Measurements from ENCODE around the gene MYH7B. TPM values are rescaled to one million over a fixed set of nuclear protein-coding genes. Genes with fewer than 3 reads are reported as not detected.

The MYH7B gene
- total and polyA plus RNA-seq, 2 experiments from 2014 or later: 73.2 to 112 TPM

- Histone ChIP-seq H3K4me3 (no peak overlapping the region), H3K27ac (no peak overlapping the region), H3K36me3 (peaks cover 28% of the 10 kb centered on the region), H3K9me3 (ENCODE audit: low read depth) (no peaks in the 10 kb centered on the region), H3K4me1 (ENCODE audit: low read depth) (no peaks in the 10 kb centered on the region), H3K27me3 (no peaks in the 10 kb centered on the region)
- DNase-seq (ENCODE audit: low read depth in 1 of 2, low spot score in 1 of 2): no peak
- TF ChIP-seq, protein P1, sequence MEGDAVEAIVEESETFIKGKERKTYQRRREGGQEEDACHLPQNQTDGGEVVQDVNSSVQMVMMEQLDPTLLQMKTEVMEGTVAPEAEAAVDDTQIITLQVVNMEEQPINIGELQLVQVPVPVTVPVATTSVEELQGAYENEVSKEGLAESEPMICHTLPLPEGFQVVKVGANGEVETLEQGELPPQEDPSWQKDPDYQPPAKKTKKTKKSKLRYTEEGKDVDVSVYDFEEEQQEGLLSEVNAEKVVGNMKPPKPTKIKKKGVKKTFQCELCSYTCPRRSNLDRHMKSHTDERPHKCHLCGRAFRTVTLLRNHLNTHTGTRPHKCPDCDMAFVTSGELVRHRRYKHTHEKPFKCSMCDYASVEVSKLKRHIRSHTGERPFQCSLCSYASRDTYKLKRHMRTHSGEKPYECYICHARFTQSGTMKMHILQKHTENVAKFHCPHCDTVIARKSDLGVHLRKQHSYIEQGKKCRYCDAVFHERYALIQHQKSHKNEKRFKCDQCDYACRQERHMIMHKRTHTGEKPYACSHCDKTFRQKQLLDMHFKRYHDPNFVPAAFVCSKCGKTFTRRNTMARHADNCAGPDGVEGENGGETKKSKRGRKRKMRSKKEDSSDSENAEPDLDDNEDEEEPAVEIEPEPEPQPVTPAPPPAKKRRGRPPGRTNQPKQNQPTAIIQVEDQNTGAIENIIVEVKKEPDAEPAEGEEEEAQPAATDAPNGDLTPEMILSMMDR (IDR thresholded peaks at IDR 0.05; ENCODE audit: low read depth, low read length): no peak
Observed at GRCh38 chr20:34989670-34990069, 34.0 kb downstream of the MYH7B start.

DNA sequence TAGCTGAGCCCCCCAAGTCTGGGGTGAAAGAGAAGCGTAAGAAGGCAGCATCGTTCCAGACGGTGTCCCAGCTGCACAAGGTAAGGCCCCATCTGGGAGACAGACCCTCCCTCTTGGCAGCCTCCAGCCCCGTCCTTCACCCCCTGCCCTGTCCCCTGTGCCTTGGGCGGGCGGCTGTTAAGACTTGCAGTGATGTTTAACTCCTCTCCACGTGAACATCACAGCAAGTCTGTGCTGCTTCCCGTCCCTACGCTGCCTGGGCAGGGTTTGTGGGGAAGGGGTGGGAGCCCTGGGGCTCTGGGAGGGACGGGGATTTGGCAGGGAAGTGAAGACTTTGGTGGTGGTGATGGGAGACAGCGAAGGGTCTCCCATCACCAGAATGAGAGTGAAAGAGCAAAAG is 34.6 kb downstream of the MYH7B start:
- DNase-seq (ENCODE audit: low read depth in 1 of 2, low spot score in 1 of 2): no peak
- TF ChIP-seq, protein P1 (IDR thresholded peaks at IDR 0.05; ENCODE audit: low read depth, low read length): no peak

DNA sequence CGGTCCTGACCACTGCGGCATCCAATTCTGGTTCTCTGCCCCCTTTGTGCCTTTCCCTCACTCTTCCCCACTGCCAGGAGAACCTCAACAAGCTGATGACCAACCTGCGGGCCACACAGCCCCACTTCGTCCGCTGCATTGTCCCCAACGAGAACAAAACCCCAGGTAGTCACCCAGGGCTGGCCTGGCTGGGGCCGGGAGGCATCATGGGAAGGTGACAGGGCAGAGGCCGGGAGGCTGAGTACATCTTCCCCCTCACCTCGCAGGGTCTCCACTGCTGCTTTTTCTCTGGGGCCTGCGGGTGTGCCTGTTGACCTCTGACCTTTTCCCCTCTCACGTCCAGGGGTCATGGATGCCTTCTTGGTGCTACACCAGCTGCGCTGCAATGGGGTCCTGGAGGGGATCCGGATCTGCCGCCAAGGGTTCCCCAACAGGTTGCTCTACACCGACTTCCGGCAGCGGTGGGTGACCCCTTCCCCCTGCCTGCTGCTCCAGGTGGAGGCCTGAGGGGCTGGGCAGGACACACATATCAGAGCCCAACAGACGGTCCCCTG is 35.1 kb downstream of the MYH7B start:
- no peak for DNase-seq (ENCODE audit: low read depth in 1 of 2, low spot score in 1 of 2)
- peaks cover 38% of the 10 kb centered on the region for H3K36me3 ChIP-seq
- H3K27ac ChIP-seq: no peak overlapping the region
- no peaks in the 10 kb centered on the region for H3K27me3 ChIP-seq
- TF ChIP-seq, protein P1 (IDR thresholded peaks at IDR 0.05; ENCODE audit: low read depth, low read length): no peak
- no peaks in the 10 kb centered on the region for H3K4me1 ChIP-seq (ENCODE audit: low read depth)
- H3K4me3 ChIP-seq: no peak overlapping the region
- H3K9me3 ChIP-seq (ENCODE audit: low read depth): no peaks in the 10 kb centered on the region

More for the DNA sequence above, 34.6 kb downstream of the MYH7B start:
- peaks cover 33% of the 10 kb centered on the region for H3K36me3 ChIP-seq
- H3K27ac ChIP-seq: no peak overlapping the region
- no peaks in the 10 kb centered on the region for H3K27me3 ChIP-seq
- no peaks in the 10 kb centered on the region for H3K9me3 ChIP-seq (ENCODE audit: low read depth)
- H3K4me1 ChIP-seq (ENCODE audit: low read depth): no peaks in the 10 kb centered on the region
- no peak overlapping the region for H3K4me3 ChIP-seq

- H3K36me3 ChIP-seq: peaks cover 55% of the 10 kb centered on the region
- H3K9me3 ChIP-seq (ENCODE audit: low read depth): no peaks in the 10 kb centered on the region
- no peak for DNase-seq (ENCODE audit: low read depth in 1 of 2, low spot score in 1 of 2)
- H3K27me3 ChIP-seq: no peaks in the 10 kb centered on the region
- no peak overlapping the region for H3K27ac ChIP-seq
- H3K4me1 ChIP-seq (ENCODE audit: low read depth): no peaks in the 10 kb centered on the region
- H3K4me3 ChIP-seq: no peak overlapping the region
- TF ChIP-seq, protein P1 (IDR thresholded peaks at IDR 0.05; ENCODE audit: low read depth, low read length): no peak
Observed at GRCh38 chr20:34992751-34993417, 37.2 kb downstream of the MYH7B start.

GRCh38 chr20:34993941-34994508 is 38.4 kb downstream of the MYH7B start:
- H3K27me3 ChIP-seq: no peaks in the 10 kb centered on the region
- H3K27ac ChIP-seq: no peak overlapping the region
- peaks cover 64% of the 10 kb centered on the region for H3K36me3 ChIP-seq
- no peaks in the 10 kb centered on the region for H3K9me3 ChIP-seq (ENCODE audit: low read depth)
- no peaks in the 10 kb centered on the region for H3K4me1 ChIP-seq (ENCODE audit: low read depth)
- no peak overlapping the region for H3K4me3 ChIP-seq
- no peak for DNase-seq (ENCODE audit: low read depth in 1 of 2, low spot score in 1 of 2)
- TF ChIP-seq, protein P1 (IDR thresholded peaks at IDR 0.05; ENCODE audit: low read depth, low read length): no peak

All from cardiac muscle cell (in vitro differentiated cells and primary cell).